ENCODE measurements around the gene CACNA1G. TPM values are rescaled to one million over a fixed set of nuclear protein-coding genes. Genes with fewer than 3 reads are reported as not detected.

The CACNA1G gene
- total RNA-seq, 1 donor from 2014 or later = 0.27 TPM

GRCh38 chr17:50581316-50581715, 20.8 kb downstream of the CACNA1G start:
- H3K4me3 Mint-ChIP-seq (ENCODE audit: unreplicated experiment) = no peak overlapping the region
- no peak for FAIRE-seq

GRCh38 chr17:50582741-50583140, 22.2 kb downstream of the CACNA1G start:
- no peak overlapping the region for H3K27ac Mint-ChIP-seq (ENCODE audit: unreplicated experiment)
- Histone ChIP-seq H3K9ac (ENCODE audit: low read length) (no peak overlapping the region), H3K36me3 (ENCODE audit: insufficient read depth, low read length) (no peaks in the 10 kb centered on the region), H3K4me1 (ENCODE audit: insufficient read depth, low read length) (no peaks in the 10 kb centered on the region), H3K27ac (ENCODE audit: low read depth, low read length) (no peak overlapping the region), H4K20me1 (ENCODE audit: insufficient read depth, low read length) (no peaks in the 10 kb centered on the region), H3K4me3 (ENCODE audit: insufficient read depth, low read depth, low read length) (no peak overlapping the region), H3K27me3 (ENCODE audit: insufficient read depth, low read length) (peaks cover 7% of the 10 kb centered on the region), H3K9me3 (ENCODE audit: insufficient read depth, low read depth, low read length) (no peaks in the 10 kb centered on the region), H3K4me2 (ENCODE audit: low read length) (no peak overlapping the region), H3K79me2 (ENCODE audit: insufficient read depth, low read length) (no peaks in the 10 kb centered on the region), H2AFZ (ENCODE audit: low read depth, low read length) (no peak overlapping the region)
- peaks cover 3% of the 10 kb centered on the region for H3K36me3 Mint-ChIP-seq (ENCODE audit: low read depth, unreplicated experiment)
- H3K4me1 Mint-ChIP-seq (ENCODE audit: low read depth, unreplicated experiment) = peaks cover 2% of the 10 kb centered on the region
- H3K4me3 Mint-ChIP-seq (ENCODE audit: unreplicated experiment) = no peak overlapping the region
- no peak for DNase-seq (ENCODE audit: low read depth)
- FAIRE-seq = no peak
- H3K9me3 Mint-ChIP-seq (ENCODE audit: unreplicated experiment) = peaks cover 10% of the 10 kb centered on the region
- peaks cover 72% of the 10 kb centered on the region for H3K27me3 Mint-ChIP-seq (ENCODE audit: low read depth, unreplicated experiment)
- TF ChIP-seq CTCF (IDR thresholded peaks at IDR 0.05; ENCODE audit: insufficient read depth, low read depth, low read length) = no peak
- TF ChIP-seq EZH2 (IDR thresholded peaks at IDR 0.05; ENCODE audit: insufficient read depth, low read length) = no peak

More at GRCh38 chr17:50581316-50581715, 20.8 kb downstream of the CACNA1G start:
- Mint-ChIP-seq H3K4me1 (ENCODE audit: low read depth, unreplicated experiment) (peaks cover 2% of the 10 kb centered on the region), H3K9me3 (ENCODE audit: unreplicated experiment) (peaks cover 10% of the 10 kb centered on the region), H3K27me3 (ENCODE audit: low read depth, unreplicated experiment) (peaks cover 79% of the 10 kb centered on the region), H3K36me3 (ENCODE audit: low read depth, unreplicated experiment) (peaks cover 3% of the 10 kb centered on the region), H3K27ac (ENCODE audit: unreplicated experiment) (no peak overlapping the region)
- Histone ChIP-seq H3K4me3 (ENCODE audit: insufficient read depth, low read depth, low read length) (no peak overlapping the region), H2AFZ (ENCODE audit: low read depth, low read length) (no peak overlapping the region), H4K20me1 (ENCODE audit: insufficient read depth, low read length) (no peaks in the 10 kb centered on the region), H3K79me2 (ENCODE audit: insufficient read depth, low read length) (no peaks in the 10 kb centered on the region), H3K4me1 (ENCODE audit: insufficient read depth, low read length) (no peaks in the 10 kb centered on the region), H3K9me3 (ENCODE audit: insufficient read depth, low read depth, low read length) (no peaks in the 10 kb centered on the region), H3K27me3 (ENCODE audit: insufficient read depth, low read length) (peaks cover 11% of the 10 kb centered on the region), H3K36me3 (ENCODE audit: insufficient read depth, low read length) (no peaks in the 10 kb centered on the region), H3K9ac (ENCODE audit: low read length) (no peak overlapping the region), H3K27ac (ENCODE audit: low read depth, low read length) (no peak overlapping the region), H3K4me2 (ENCODE audit: low read length) (no peak overlapping the region)
- TF ChIP-seq CTCF (IDR thresholded peaks at IDR 0.05; ENCODE audit: insufficient read depth, low read depth, low read length) (no peak), EZH2 (IDR thresholded peaks at IDR 0.05; ENCODE audit: insufficient read depth, low read length) (no peak)
- DNase-seq (ENCODE audit: low read depth) = no peak

GRCh38 chr17:50583641-50584040, 23.1 kb downstream of the CACNA1G start:
- Histone ChIP-seq H3K27me3 (ENCODE audit: insufficient read depth, low read length) (peaks cover 4% of the 10 kb centered on the region), H2AFZ (ENCODE audit: low read depth, low read length) (no peak overlapping the region)

More at GRCh38 chr17:50583641-50584040, 23.1 kb downstream of the CACNA1G start:
- no peak overlapping the region for H3K27ac ChIP-seq (ENCODE audit: low read depth, low read length)
- DNase-seq (ENCODE audit: low read depth) = no peak
- Mint-ChIP-seq H3K27ac (ENCODE audit: unreplicated experiment) (no peak overlapping the region), H3K36me3 (ENCODE audit: low read depth, unreplicated experiment) (peaks cover 3% of the 10 kb centered on the region), H3K4me1 (ENCODE audit: low read depth, unreplicated experiment) (peaks cover 2% of the 10 kb centered on the region), H3K4me3 (ENCODE audit: unreplicated experiment) (no peak overlapping the region), H3K9me3 (ENCODE audit: unreplicated experiment) (peaks cover 10% of the 10 kb centered on the region), H3K27me3 (ENCODE audit: low read depth, unreplicated experiment) (peaks cover 68% of the 10 kb centered on the region)
- H3K4me1 ChIP-seq (ENCODE audit: insufficient read depth, low read length) = no peaks in the 10 kb centered on the region
- no peaks in the 10 kb centered on the region for H3K9me3 ChIP-seq (ENCODE audit: insufficient read depth, low read depth, low read length)
- no peak for FAIRE-seq
- TF ChIP-seq CTCF (IDR thresholded peaks at IDR 0.05; ENCODE audit: insufficient read depth, low read depth, low read length) (no peak), EZH2 (IDR thresholded peaks at IDR 0.05; ENCODE audit: insufficient read depth, low read length) (no peak)
- no peak overlapping the region for H3K4me3 ChIP-seq (ENCODE audit: insufficient read depth, low read depth, low read length)
- H4K20me1 ChIP-seq (ENCODE audit: insufficient read depth, low read length) = no peaks in the 10 kb centered on the region
- no peak overlapping the region for H3K4me2 ChIP-seq (ENCODE audit: low read length)
- H3K9ac ChIP-seq (ENCODE audit: low read length) = no peak overlapping the region
- H3K79me2 ChIP-seq (ENCODE audit: insufficient read depth, low read length) = no peaks in the 10 kb centered on the region
- no peaks in the 10 kb centered on the region for H3K36me3 ChIP-seq (ENCODE audit: insufficient read depth, low read length)
